EH (cell line): ENCODE results near the gene TRAPPC3L.

ENCODE experiments used
- DNase-seq: peaks from one replicate; pipeline ENCODE4 v3.0.0-alpha.2; 2015; ENCODE audit warnings: low read depth

Gene TRAPPC3L

DNA sequence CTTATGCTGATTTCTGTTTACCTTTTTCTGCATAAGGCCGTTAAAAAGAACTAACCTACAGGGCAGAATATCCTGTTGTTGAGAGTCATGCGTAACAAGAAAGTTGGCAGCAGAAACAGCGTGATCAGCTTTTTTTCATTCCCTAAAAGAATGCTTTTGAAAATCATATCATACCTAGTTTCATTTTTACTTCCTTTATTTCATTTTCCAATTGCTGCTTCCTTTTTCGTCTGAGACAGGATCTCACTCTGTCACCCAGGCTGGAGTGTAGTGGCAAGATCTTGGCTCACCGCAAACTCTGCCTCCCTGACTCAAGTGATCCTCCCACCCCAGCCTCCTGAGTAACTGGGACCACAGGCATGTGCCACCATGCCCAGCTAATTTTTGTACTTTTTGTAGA is 80.2 kb downstream of the TRAPPC3L start:
- no peak for DNase-seq

DNA sequence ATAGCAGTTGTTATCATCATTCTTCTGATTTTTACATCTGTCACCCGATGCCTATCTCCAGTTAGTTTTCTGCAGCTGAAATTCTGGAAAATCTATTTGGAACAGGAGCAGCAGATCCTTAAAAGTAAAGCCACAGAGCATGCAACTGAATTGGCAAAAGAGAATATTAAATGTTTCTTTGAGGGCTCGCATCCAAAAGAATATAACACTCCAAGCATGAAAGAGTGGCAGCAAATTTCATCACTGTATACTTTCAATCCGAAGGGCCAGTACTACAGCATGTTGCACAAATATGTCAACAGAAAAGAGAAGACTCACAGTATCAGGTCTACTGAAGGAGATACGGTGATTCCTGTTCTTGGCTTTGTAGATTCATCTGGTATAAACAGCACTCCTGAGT is 82.2 kb downstream of the TRAPPC3L start:
- DNase-seq: no peak

DNA sequence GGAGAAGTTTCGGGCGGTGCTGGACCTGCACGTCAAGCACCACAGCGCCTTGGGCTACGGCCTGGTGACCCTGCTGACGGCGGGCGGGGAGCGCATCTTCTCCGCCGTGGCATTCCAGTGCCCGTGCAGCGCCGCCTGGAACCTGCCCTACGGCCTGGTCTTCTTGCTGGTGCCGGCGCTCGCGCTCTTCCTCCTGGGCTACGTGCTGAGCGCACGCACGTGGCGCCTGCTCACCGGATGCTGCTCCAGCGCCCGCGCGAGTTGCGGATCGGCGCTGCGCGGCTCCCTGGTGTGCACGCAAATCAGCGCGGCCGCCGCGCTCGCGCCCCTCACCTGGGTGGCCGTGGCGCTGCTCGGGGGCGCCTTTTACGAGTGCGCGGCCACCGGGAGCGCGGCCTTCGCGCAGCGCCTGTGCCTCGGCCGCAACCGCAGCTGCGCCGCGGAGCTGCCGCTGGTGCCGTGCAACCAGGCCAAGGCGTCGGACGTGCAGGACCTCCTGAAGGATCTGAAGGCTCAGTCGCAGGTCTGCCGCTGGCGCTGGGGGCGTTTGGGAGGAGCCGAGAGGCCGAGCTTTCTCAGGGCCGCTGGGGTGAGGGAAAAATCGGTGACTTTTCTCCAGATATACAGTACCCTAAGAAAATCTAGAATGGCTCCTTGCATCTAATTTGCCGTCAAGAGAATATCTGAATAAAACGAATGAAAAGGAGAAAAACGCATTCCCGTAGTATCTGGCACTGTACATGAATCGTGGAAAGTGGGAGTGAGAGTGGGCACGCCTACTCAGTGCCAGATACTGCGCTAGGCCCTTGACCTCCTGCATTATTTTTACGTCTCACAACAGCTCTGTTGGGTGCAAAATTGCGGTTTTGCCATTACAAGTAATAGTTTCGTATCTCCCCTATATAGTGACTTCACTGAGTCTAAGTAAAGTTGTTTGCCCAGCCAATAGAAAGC is 83.3 kb downstream of the TRAPPC3L start:
- peak; percentile 70 for DNase-seq

DNA sequence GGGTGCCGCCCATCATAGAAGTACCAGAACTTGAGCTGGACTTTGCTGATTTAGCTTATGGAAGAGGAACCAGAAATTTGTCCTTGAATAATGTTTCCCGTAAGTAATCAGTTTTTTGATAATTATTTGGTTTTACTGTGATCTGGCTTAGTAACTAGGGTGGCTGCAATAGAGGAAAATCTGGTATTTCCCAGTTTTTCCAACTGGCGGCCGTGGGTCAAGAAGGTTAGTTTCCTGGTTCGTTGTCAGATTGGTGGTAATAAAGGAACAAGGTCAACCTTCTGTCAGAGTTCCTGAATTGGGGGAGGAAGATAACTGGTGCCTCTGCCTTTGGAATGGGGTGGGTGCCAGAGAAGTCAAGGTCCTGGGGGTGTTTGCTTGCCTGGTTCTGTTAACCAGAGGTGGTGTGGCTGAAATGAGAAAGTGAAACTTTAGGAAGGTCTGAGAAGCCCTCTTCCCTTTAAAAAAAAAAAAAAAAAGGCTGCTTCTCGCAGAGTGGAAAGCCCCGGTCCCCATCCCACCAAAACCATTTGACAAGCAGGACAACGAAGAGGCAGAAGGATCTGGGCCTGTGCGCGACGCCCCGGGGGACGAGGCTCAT is 84.1 kb downstream of the TRAPPC3L start, which contains the start of gene CALHM6:
CALHM6 (plus strand) TSS at position 45 of the 601 bp plus-strand sequence; CDS start at position 600, 555 bp downstream.
- DNase-seq: no peak

DNA sequence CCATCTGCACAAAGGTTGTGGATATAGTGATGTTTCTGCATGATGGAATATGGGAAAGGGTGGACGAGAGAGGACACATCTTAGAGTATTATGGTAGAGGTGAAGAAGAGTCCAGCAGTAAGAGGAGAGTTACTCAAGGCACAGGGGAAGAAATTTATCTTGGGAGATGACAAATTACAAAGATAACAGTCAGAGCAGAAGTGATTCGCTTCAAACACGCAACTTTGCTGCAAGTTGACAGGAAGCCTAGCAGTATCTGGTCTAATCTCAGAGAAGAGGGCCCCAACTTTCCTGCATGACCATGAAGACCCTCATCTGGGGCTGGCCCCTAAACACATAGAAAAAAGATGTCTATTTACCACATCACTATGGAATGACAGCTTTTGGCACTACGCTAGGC is 85.6 kb downstream of the TRAPPC3L start:
- DNase-seq: no peak

DNA sequence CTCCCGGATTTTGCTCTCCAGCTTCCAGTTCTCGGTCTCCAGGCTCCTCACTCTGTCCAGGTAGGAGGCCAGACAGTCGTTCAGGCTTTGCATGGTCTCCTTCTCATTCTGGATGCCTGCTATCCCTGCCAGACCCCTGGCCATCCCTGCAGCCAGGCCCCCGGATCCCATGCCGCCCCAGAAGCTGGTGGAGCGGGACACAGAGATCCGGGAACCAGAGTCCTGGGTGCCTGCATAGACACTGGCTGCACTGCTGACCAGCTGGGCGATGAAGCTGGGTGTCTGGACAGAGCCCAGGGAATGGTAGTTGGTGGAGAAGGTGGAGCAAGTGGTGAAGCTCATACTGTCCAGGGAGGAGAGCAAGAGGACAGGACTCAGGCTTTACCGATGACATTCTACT is 87.2 kb downstream of the TRAPPC3L start:
- DNase-seq: no peak

DNA sequence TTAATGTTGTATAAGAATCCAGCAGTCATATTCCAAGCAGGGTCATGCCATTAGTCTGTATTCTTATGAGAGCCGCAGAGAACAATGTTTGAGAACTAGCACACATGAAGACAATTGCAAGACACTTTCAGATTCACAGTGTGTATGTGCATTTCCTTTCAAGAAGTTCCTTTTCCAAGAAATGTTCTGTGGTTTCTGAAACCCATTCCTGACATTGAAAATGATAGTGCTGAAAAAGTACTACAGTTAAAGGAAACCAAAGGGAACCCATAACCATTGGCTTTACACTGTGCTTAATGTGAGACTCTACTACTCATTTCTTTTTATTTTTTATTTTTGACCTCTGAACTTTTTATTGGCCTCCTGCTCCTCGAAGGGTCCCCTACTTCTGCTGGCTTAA is 88.6 kb downstream of the TRAPPC3L start:
- DNase-seq: no peak

DNA sequence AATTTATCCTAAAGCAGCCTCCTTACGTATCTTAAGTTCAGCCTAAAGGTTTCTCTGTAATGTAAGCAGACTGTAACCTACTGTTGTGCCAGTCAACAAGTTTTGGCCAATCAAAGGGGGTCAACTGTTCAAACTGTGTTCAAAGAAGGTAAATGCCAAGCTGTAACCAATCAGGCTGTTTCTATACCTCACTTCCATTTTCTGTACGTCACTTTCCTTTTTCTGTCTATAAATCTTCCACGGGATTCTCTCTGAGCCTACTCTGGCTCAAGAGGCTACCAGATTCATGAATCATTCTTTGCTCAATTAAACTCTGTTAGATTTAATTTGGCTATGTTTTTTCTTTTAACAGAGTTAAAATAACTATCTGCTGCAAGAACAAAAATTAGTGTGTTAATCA is 89.4 kb downstream of the TRAPPC3L start:
- DNase-seq: no peak

DNA sequence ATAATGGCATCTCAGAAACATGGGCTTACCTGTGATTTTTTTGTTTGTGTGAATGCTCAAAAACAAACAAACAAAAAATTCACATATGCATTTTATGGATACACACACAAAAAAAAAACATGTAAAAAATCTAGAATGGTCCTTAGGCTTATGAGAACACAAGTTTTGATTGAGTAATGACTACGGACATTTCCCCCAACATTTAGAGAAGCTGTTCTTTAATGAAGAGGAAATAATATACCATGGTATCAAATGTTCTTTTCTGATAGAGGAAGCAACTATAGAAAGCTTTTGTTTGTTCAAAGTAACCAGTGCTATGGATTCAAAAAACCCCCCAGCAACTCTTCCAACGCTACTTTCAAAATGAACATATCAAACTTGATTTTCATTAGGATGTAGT is 93.0 kb downstream of the TRAPPC3L start:
- DNase-seq: no peak

DNA sequence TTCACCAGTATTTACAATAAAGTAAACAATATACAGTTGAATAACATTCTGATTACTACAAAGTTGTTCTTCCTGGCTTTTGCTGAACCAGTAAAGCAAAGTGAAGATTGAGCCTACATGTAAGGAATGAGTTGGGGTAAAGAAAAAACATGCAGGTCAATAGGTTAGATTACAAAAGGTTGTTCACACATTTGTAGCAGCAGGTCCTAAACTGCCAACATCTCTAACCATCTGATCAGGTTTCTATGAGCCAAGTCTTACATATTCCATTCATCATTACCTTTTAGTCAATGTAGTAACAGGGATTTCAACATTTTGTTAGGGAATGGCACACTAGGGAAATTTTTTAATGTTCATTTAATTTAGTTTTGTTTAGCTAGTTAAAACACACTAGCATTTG is 93.6 kb downstream of the TRAPPC3L start:
- DNase-seq: no peak

DNA sequence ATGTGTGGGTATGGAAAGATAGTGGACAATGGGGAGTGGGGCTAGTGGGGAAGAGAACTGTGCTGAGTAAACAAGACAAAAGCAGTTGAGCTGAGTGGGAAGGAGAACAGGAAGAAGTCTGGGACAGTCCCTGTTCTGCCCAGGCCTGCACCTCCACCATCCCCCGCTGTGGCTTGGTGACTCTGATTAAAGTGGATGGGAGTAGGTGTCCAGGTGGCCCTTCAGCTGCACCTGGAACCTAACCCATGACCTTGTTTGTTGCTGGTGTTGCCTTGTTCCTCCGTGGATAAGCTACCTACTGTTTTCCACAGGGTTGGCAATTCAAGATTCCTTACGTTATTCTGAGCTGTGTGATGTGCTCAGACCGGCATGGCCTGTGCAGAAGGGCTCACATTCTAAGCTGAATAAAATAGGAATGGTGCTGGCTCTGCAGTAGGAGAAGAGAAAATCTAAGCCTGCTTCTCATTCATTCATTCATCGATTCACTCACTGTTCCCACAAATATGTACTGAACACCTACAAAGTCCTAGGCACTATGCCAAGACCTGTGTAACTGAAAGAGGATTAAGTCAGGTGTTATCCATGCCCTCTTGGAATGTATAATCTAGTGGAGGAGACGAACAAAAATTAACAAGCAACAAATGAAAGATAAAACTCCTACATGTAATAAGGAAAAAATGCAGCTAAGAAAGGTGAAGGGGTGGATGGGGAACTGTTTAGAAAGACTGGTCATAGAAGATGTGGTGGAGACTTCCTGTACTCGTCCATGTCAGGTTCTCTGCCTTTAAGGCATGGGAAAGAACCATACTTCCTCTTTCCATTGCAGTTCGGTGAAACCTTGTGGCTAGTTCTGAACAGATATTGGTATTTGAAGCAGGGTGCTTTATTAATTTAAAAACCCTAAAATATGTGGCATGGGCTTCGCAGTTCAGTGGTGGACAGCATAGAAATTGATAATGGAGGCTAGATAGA is 94.4 kb downstream of the TRAPPC3L start:
- DNase-seq: no peak

DNA sequence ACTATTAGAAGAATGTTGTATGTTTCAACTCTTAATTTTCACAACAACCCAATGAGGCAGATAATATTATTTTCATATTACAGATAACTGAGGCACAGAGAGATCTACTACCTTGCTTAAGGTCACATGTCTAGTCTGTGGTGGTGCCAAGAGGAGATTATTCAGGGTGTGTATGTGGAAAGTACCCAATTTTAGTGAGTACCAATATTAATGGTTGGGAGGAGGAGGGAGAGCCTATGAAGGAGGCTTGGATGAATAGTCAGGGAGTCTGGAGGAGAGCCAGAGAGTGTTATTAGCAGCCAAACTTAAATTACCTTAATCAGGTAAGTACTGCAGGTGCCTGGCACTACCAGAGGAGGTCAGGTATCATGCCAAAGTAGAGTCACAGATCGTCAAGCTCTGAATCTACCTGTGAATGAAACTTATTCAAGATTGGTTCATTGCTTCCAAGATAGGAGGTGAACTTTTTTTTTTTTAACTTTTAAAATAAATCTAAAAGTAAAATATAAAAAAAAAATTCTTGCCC is 95.2 kb downstream of the TRAPPC3L start:
- no peak for DNase-seq

DNA sequence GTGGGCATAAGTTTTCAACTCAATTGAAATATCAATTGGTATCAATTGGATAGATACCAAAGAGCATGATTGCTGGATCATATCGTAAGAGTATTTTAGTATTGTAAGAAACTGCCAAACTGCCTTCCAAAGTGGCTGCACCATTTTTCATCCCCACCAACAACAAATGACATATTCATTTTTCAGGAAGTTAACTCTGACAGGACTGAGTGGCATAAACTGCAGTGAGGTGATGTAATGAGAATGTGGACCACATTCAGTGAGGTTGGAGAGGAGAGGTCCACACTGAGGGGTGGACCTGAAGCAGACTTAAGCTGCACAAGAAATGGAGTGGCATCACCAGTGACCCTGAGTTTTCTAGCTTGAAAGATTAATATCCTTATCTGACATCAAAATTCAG is 95.9 kb downstream of the TRAPPC3L start:
- no peak for DNase-seq

DNA sequence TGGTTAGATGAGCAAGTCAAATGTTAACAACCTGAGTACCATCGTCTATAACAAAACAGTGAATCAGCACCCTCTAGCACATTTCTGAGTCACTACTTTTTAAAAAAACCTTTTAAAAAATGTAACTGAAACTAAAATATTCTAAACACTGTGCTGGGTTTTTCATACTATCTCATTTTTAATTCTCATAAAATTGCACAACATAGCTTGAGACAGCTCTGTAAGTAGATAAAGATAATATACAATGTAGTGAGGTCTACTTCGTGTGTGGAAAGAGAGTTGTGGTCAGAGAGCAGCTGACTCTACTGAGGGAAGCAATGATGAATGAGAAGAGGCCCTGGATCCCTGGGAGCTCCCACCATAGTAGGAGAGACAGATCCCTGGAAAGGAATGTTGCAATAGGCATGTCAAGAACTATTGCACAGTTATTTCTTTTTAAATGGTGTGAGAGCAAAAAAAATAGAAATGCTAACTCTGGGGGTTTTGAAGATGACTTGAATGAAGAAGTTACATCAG is 97.9 kb downstream of the TRAPPC3L start:
- DNase-seq: peak; percentile 99

DNA sequence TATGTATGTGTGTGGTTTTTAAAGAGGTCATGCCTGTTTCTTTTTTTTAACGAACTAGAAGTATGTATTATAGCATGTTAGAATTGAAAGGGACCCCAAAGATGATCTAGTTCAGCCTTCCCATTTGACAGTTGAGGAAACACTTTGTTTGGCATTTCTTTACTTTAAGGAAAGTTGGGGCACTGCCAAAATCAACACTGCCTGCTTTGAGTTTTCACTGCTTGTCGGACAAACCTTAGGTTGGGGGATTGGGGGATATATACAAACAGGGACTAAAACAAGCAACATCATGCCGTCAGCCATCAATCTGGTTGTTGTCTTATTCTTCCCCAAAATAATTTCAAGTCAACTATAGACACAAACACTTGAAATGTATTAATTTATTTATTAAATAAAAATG is 98.4 kb downstream of the TRAPPC3L start:
- no peak for DNase-seq

DNA sequence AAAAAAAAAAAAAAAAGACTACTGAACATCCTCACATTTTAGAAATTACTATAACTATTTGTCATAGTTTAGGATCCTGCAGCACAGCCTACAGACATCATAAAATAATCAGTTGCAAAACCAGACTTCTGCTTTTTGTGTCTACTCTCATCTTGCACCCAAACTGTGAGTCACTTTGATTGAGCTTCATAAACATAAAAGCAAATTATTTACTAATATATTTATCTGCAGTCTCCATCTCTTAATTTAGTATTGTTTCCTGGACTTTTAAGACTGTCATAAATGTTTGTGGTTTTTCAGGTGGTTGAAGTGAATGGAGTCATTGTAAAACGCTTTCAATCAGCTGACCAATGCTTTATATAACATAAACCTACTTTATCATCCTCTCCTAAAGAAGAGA is 99.1 kb downstream of the TRAPPC3L start:
- peak; percentile 72 for DNase-seq

DNA sequence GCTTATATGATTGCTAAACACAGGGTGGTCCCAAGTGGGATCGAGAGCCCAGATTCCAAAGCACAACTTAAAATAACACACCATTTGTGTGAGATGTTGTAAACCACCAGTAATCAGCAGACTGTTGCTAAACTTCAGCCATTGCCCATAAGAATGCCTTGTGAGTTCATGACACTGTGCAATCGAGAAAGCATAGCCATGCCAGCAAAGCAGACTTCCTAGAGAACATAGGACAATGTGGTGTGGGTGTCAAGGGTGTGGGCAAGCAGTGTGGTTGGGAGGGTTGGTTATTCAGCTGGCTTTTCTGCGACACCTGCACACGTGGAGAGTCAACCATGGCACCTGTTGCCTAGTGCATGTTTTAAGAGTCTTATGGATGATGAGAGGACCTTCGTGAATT is 100.4 kb downstream of the TRAPPC3L start:
- DNase-seq: no peak
